SK-N-SH (cell line): ENCODE results near the gene KANSL2.

ENCODE experiments used
- CHD2 ChIP-seq: fragments of 150-350 bp; IDR thresholded peaks from 2 replicates; pipeline ENCODE4 v1.6.1; 2018; ENCODE audit warnings: low read length; ENCODE audit not compliant: partially characterized antibody
- EZH2phosphoT487 ChIP-seq: fragments of 200-600 bp; sonication (generic); IDR thresholded peaks from 2 replicates; pipeline ENCODE4 v1.6.1; 2017; ENCODE audit warnings: low read depth, mixed run types, mild to moderate bottlenecking, antibody characterized with exemption, moderate library complexity, borderline replicate concordance
- FOXJ3 ChIP-seq: sonication (generic); formaldehyde crosslinking; IDR thresholded peaks from 2 replicates; pipeline ENCODE4 v1.5.1; 2020; ENCODE audit warnings: mild to moderate bottlenecking, missing genetic modification reagents
- FOXM1 ChIP-seq: IDR thresholded peaks from 2 replicates; pipeline ENCODE4 v1.4.0; 2012; ENCODE audit warnings: low read depth, mild to moderate bottlenecking
- NFIC ChIP-seq: IDR thresholded peaks from 2 replicates; pipeline ENCODE4 v1.4.0; 2012; ENCODE audit warnings: borderline replicate concordance
- SMC3 ChIP-seq: IDR thresholded peaks from 2 replicates; pipeline ENCODE4 v1.6.1; 2012; ENCODE audit warnings: low read depth, low read length, improper control_type of control experiment
- ZBTB33 ChIP-seq: IDR thresholded peaks from 2 replicates; pipeline ENCODE4 v1.4.0; 2012; ENCODE audit warnings: low read depth, borderline replicate concordance
- TF ChIP-seq, protein P1 (sequence below): fragments of 200-600 bp; sonication (generic); IDR thresholded peaks from 2 replicates; pipeline ENCODE4 v1.6.1; 2017; ENCODE audit warnings: antibody characterized with exemption, mild to moderate bottlenecking, moderate library complexity
- TF ChIP-seq, protein P2 (sequence below): IDR thresholded peaks from 2 replicates; pipeline ENCODE4 v1.4.0; 2012; ENCODE audit warnings: low read depth, borderline replicate concordance

DNA sequence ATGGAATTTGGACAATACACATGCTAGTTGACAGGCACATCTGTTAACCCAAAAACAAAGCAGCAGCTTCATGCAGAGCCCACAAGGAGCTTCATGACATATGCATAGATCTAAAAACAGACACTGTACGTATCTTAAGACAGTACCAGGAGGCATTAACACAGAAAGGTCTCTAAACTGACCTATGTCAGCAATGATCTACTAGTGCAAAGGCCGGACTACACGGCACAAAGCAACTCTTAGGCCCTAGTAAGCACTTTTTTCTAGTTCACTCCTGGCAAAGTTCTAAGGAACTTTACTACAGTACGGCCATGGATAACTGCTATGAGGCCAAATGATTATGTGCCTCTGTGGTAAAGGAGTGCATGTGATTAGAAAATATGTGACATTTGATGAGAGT lies 8.4 kb upstream of the KANSL2 start:
- TF ChIP-seq, protein P1, sequence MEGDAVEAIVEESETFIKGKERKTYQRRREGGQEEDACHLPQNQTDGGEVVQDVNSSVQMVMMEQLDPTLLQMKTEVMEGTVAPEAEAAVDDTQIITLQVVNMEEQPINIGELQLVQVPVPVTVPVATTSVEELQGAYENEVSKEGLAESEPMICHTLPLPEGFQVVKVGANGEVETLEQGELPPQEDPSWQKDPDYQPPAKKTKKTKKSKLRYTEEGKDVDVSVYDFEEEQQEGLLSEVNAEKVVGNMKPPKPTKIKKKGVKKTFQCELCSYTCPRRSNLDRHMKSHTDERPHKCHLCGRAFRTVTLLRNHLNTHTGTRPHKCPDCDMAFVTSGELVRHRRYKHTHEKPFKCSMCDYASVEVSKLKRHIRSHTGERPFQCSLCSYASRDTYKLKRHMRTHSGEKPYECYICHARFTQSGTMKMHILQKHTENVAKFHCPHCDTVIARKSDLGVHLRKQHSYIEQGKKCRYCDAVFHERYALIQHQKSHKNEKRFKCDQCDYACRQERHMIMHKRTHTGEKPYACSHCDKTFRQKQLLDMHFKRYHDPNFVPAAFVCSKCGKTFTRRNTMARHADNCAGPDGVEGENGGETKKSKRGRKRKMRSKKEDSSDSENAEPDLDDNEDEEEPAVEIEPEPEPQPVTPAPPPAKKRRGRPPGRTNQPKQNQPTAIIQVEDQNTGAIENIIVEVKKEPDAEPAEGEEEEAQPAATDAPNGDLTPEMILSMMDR = no peak
- TF ChIP-seq FOXM1 (no peak), SMC3 (no peak), ZBTB33 (no peak), CHD2 (no peak), EZH2phosphoT487 (no peak), FOXJ3 (CRISPR knock-in tag) (no peak), NFIC (no peak)
- TF ChIP-seq, protein P2, sequence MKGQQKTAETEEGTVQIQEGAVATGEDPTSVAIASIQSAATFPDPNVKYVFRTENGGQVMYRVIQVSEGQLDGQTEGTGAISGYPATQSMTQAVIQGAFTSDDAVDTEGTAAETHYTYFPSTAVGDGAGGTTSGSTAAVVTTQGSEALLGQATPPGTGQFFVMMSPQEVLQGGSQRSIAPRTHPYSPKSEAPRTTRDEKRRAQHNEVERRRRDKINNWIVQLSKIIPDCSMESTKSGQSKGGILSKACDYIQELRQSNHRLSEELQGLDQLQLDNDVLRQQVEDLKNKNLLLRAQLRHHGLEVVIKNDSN = no peak
